MM.1S (cell line): Measurements from ENCODE around the gene GABBR1.
A peak's percentile ranks its signal among the peaks of the same experiment; 100 is the strongest.

Experiments
- DNase-seq: peaks from one replicate; pipeline ENCODE4 v3.0.0-alpha.2; 2015
- H2AFZ ChIP-seq: fragments of 300-600 bp; sonication (generic); 2 replicates; pipeline ENCODE4 v1.6.0; 2016; ENCODE audit warnings: antibody characterized with exemption, low read length
- H3F3A ChIP-seq: fragments of 300-600 bp; sonication (generic); 2 replicates; pipeline ENCODE4 v1.6.1; 2016; ENCODE audit warnings: mild to moderate bottlenecking, antibody characterized with exemption, low read length, moderate library complexity, mixed read lengths; ENCODE audit not compliant: insufficient read depth
- H3K27ac ChIP-seq: fragments of 300-600 bp; sonication (generic); 2 replicates; pipeline ENCODE4 v1.5.1; 2016; ENCODE audit warnings: mild to moderate bottlenecking, low read length
- H3K27me3 ChIP-seq: fragments of 300-600 bp; sonication (generic); replicated peaks from 2 replicates; pipeline ENCODE4 v1.6.0; 2016; ENCODE audit warnings: low read length; ENCODE audit not compliant: insufficient read depth
- H3K36me3 ChIP-seq: fragments of 300-600 bp; sonication (generic); replicated peaks from 2 replicates; pipeline ENCODE4 v1.6.1; 2016; ENCODE audit warnings: mild to moderate bottlenecking, low read length, mixed read lengths; ENCODE audit not compliant: insufficient read depth
- H3K4me1 ChIP-seq: fragments of 300-600 bp; sonication (generic); 2 replicates; pipeline ENCODE4 v1.6.1; 2016; ENCODE audit warnings: low read length, mixed read lengths
- H3K4me2 ChIP-seq: fragments of 300-600 bp; sonication (generic); 2 replicates; pipeline ENCODE4 v1.6.0; 2016; ENCODE audit warnings: low read depth, low read length
- H3K4me3 ChIP-seq: fragments of 300-600 bp; sonication (generic); 2 replicates; pipeline ENCODE4 v1.5.1; 2016; ENCODE audit warnings: low read length, mixed read lengths
- H3K79me2 ChIP-seq: fragments of 300-600 bp; sonication (generic); 2 replicates; pipeline ENCODE4 v1.6.1; 2016; ENCODE audit warnings: mixed run types, low read length, mixed read lengths
- H3K9ac ChIP-seq: fragments of 300-600 bp; sonication (generic); 2 replicates; pipeline ENCODE4 v1.6.1; 2016; ENCODE audit warnings: low read length, mixed read lengths
- H3K9me2 ChIP-seq: fragments of 300-600 bp; sonication (generic); replicated peaks from 2 replicates; pipeline ENCODE4 v1.6.1; 2016; ENCODE audit warnings: mild to moderate bottlenecking, low read length, mixed read lengths; ENCODE audit not compliant: insufficient read depth
- H3K9me3 ChIP-seq: fragments of 300-600 bp; sonication (generic); replicated peaks from 2 replicates; pipeline ENCODE4 v1.6.1; 2016; ENCODE audit warnings: mild to moderate bottlenecking, low read length, mixed read lengths; ENCODE audit not compliant: insufficient read depth
- H4K20me1 ChIP-seq: fragments of 300-600 bp; sonication (generic); 2 replicates; pipeline ENCODE4 v1.6.1; 2016; ENCODE audit warnings: mild to moderate bottlenecking, low read length, moderate library complexity, mixed read lengths; ENCODE audit not compliant: insufficient read depth
- EZH2 ChIP-seq: fragments of 300-600 bp; sonication (generic); optimal IDR thresholded peaks from 2 replicates; pipeline ENCODE3; 2017; ENCODE audit warnings: low read depth, mild to moderate bottlenecking, antibody characterized with exemption, low read length, mixed read lengths
- EZH2phosphoT487 ChIP-seq: fragments of 300-600 bp; sonication (generic); IDR thresholded peaks from 2 replicates; pipeline ENCODE4 v1.6.1; 2018; ENCODE audit warnings: antibody characterized with exemption, low read length
- TF ChIP-seq, protein P1 (sequence below): fragments of 300-600 bp; sonication (generic); IDR thresholded peaks from 2 replicates; pipeline ENCODE4 v1.5.1; 2016; ENCODE audit warnings: antibody characterized with exemption, low read length, mixed read lengths

GABBR1 gene

DNA sequence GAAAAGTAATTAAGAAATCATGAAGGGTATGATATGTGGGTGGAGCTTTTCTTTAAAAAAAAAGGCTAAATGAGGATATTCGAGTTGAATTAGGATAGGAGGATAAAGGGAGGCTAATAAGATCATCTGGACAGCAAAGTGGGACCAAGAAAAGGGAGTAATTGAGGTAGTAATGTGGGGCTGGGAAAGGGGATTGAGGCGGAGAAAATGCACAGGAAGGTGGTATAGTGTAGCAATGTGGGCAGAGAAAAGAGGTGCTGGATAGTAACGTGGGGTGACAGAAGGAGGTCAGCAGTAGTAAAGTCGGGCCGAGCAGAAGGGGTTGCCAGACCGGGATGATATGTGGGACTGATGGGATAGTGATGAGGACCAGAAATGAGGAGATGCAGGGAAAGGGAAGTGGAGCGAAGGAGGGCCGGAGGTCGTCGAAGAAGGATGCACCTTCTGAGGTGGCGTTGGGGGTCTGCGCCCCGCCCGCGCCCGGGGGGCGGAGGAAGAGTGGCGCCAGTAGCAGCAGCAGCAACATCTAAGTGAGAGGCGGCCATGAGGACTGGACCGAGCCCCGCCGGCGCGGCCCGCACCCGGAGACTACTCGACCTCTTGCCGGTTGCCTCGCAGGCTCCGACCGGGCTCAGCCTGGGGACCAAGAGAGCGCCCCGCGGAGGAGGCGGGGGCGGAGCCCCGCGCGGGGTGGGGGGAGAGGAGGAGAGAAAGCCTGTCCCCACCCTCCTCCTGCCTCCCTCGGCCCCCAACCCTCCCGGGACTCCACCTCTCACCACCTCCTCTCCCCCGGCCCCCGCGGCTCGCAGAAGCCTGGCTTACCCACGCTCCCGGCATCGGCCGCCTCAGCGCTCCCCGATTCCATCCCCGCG lies 887 bp downstream of the GABBR1 start:
- peak; percentile 53 for DNase-seq
- no peaks in the 10 kb centered on the region for H3K79me2 ChIP-seq
- no peaks in the 10 kb centered on the region for H3K9me3 ChIP-seq
- H3K9ac ChIP-seq = peak overlapping the region; percentile 41; the same call in 1 of the 2 replicates
- no peaks in the 10 kb centered on the region for H4K20me1 ChIP-seq
- TF ChIP-seq EZH2phosphoT487 = no peak
- TF ChIP-seq EZH2 = no peak
- TF ChIP-seq, protein P1, sequence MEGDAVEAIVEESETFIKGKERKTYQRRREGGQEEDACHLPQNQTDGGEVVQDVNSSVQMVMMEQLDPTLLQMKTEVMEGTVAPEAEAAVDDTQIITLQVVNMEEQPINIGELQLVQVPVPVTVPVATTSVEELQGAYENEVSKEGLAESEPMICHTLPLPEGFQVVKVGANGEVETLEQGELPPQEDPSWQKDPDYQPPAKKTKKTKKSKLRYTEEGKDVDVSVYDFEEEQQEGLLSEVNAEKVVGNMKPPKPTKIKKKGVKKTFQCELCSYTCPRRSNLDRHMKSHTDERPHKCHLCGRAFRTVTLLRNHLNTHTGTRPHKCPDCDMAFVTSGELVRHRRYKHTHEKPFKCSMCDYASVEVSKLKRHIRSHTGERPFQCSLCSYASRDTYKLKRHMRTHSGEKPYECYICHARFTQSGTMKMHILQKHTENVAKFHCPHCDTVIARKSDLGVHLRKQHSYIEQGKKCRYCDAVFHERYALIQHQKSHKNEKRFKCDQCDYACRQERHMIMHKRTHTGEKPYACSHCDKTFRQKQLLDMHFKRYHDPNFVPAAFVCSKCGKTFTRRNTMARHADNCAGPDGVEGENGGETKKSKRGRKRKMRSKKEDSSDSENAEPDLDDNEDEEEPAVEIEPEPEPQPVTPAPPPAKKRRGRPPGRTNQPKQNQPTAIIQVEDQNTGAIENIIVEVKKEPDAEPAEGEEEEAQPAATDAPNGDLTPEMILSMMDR = no peak
- H3K4me3 ChIP-seq = peak overlapping the region; percentile 85
- no peak overlapping the region for H3K27ac ChIP-seq
- no peaks in the 10 kb centered on the region for H3F3A ChIP-seq
- peak overlapping the region; percentile 90 for H3K4me2 ChIP-seq
- no peaks in the 10 kb centered on the region for H3K9me2 ChIP-seq
- H3K27me3 ChIP-seq = no peaks in the 10 kb centered on the region
- 0 out of 2 replicates have a peak, but pooled peaks cover 5% of the 10 kb centered on the region for H3K4me1 ChIP-seq
- H2AFZ ChIP-seq = peak overlapping the region; percentile 90
- H3K36me3 ChIP-seq = no peaks in the 10 kb centered on the region

DNA sequence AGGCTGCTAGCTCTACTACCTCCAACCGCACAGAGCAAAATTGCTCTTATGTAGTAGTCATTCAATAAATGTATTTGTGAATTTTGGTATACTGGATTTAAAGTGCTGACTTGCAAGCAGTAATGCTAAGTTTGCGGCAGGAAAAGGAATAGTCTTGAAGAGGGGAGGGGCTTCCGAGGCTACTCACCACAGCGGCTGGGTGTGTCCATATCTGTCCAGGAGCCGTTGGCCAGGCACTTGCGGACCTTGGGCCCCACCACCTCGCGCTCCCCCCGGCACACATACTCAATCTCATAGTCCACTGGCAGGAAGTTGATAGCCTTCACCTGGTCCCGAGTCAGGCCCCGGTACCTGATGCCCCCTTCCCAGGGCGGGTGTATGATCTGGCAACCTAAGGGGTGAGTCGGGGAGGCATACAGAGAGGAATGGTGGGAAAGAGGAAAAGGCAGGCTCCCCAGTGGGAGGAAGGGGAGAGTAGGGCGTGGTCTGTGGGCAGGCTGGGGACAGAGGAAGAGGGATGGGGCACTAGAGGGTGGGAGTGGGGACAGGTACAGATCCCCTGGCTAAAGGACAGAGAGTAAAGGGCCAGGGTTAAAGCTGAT lies 1.7 kb downstream of the GABBR1 start:
- 0 out of 2 replicates have a peak, but pooled peaks cover 5% of the 10 kb centered on the region for H3K4me1 ChIP-seq

DNA sequence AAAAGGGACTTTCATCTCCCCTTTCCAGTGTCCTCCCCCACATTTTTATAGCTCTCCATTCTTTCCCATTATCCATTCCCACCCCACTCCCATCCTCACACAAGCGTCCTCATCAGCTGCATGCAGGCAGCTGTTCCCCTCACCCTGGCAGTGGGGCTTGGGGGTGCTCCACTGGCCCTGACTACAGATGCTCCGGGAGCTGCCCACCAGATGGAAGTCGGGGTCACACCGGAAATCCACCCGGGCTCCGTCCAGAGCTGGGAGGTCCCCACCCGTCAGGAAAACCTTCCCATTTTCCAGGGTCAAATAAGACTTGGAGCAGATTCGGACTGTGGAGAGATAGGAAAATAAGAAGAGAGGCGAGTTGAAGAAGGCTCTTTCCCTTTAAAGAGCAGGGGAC lies 2.7 kb downstream of the GABBR1 start:
- Histone ChIP-seq H4K20me1 (no peaks in the 10 kb centered on the region), H3K4me2 (no peak overlapping the region), H3K9me2 (no peaks in the 10 kb centered on the region), H3K4me1 (0 out of 2 replicates have a peak, but pooled peaks cover 5% of the 10 kb centered on the region), H2AFZ (no peak overlapping the region), H3K9ac (no peak overlapping the region), H3K27me3 (no peaks in the 10 kb centered on the region), H3K79me2 (no peaks in the 10 kb centered on the region), H3K9me3 (no peaks in the 10 kb centered on the region), H3F3A (no peaks in the 10 kb centered on the region), H3K36me3 (no peaks in the 10 kb centered on the region), H3K4me3 (no peak overlapping the region), H3K27ac (no peak overlapping the region)
- no peak for DNase-seq
- no peak for TF ChIP-seq EZH2
- TF ChIP-seq, protein P1 = no peak

More for the DNA sequence above, 1.7 kb downstream of the GABBR1 start:
- H3K9me3 ChIP-seq = no peaks in the 10 kb centered on the region
- no peaks in the 10 kb centered on the region for H4K20me1 ChIP-seq
- DNase-seq = no peak
- no peak overlapping the region for H3K9ac ChIP-seq
- H3K79me2 ChIP-seq = no peaks in the 10 kb centered on the region
- no peaks in the 10 kb centered on the region for H3K27me3 ChIP-seq
- H3K4me3 ChIP-seq = no peak overlapping the region
- H2AFZ ChIP-seq = no peak overlapping the region
- TF ChIP-seq EZH2 = no peak
- TF ChIP-seq, protein P1 = no peak
- no peak for TF ChIP-seq EZH2phosphoT487
- no peak overlapping the region for H3K27ac ChIP-seq
- no peaks in the 10 kb centered on the region for H3K36me3 ChIP-seq
- no peaks in the 10 kb centered on the region for H3F3A ChIP-seq
- no peaks in the 10 kb centered on the region for H3K9me2 ChIP-seq
- peak overlapping the region; percentile 90; the same call in 1 of the 2 replicates for H3K4me2 ChIP-seq
